MM.1S (cell line): ENCODE results near the gene OR1L4.

Source experiments
- DNase-seq: peaks from one replicate; pipeline ENCODE4 v3.0.0-alpha.2; 2015
- H2AFZ ChIP-seq: fragments of 300-600 bp; sonication (generic); 2 replicates; pipeline ENCODE4 v1.6.0; 2016; ENCODE audit warnings: antibody characterized with exemption, low read length
- H3F3A ChIP-seq: fragments of 300-600 bp; sonication (generic); 2 replicates; pipeline ENCODE4 v1.6.1; 2016; ENCODE audit warnings: mild to moderate bottlenecking, antibody characterized with exemption, low read length, moderate library complexity, mixed read lengths; ENCODE audit not compliant: insufficient read depth
- H3K27ac ChIP-seq: fragments of 300-600 bp; sonication (generic); 2 replicates; pipeline ENCODE4 v1.5.1; 2016; ENCODE audit warnings: mild to moderate bottlenecking, low read length
- H3K27me3 ChIP-seq: fragments of 300-600 bp; sonication (generic); replicated peaks from 2 replicates; pipeline ENCODE4 v1.6.0; 2016; ENCODE audit warnings: low read length; ENCODE audit not compliant: insufficient read depth
- H3K36me3 ChIP-seq: fragments of 300-600 bp; sonication (generic); replicated peaks from 2 replicates; pipeline ENCODE4 v1.6.1; 2016; ENCODE audit warnings: mild to moderate bottlenecking, low read length, mixed read lengths; ENCODE audit not compliant: insufficient read depth
- H3K4me1 ChIP-seq: fragments of 300-600 bp; sonication (generic); 2 replicates; pipeline ENCODE4 v1.6.1; 2016; ENCODE audit warnings: low read length, mixed read lengths
- H3K4me2 ChIP-seq: fragments of 300-600 bp; sonication (generic); 2 replicates; pipeline ENCODE4 v1.6.0; 2016; ENCODE audit warnings: low read depth, low read length
- H3K4me3 ChIP-seq: fragments of 300-600 bp; sonication (generic); 2 replicates; pipeline ENCODE4 v1.5.1; 2016; ENCODE audit warnings: low read length, mixed read lengths
- H3K79me2 ChIP-seq: fragments of 300-600 bp; sonication (generic); 2 replicates; pipeline ENCODE4 v1.6.1; 2016; ENCODE audit warnings: mixed run types, low read length, mixed read lengths
- H3K9ac ChIP-seq: fragments of 300-600 bp; sonication (generic); 2 replicates; pipeline ENCODE4 v1.6.1; 2016; ENCODE audit warnings: low read length, mixed read lengths
- H3K9me2 ChIP-seq: fragments of 300-600 bp; sonication (generic); replicated peaks from 2 replicates; pipeline ENCODE4 v1.6.1; 2016; ENCODE audit warnings: mild to moderate bottlenecking, low read length, mixed read lengths; ENCODE audit not compliant: insufficient read depth
- H3K9me3 ChIP-seq: fragments of 300-600 bp; sonication (generic); replicated peaks from 2 replicates; pipeline ENCODE4 v1.6.1; 2016; ENCODE audit warnings: mild to moderate bottlenecking, low read length, mixed read lengths; ENCODE audit not compliant: insufficient read depth
- H4K20me1 ChIP-seq: fragments of 300-600 bp; sonication (generic); 2 replicates; pipeline ENCODE4 v1.6.1; 2016; ENCODE audit warnings: mild to moderate bottlenecking, low read length, moderate library complexity, mixed read lengths; ENCODE audit not compliant: insufficient read depth
- EZH2 ChIP-seq: fragments of 300-600 bp; sonication (generic); optimal IDR thresholded peaks from 2 replicates; pipeline ENCODE3; 2017; ENCODE audit warnings: low read depth, mild to moderate bottlenecking, antibody characterized with exemption, low read length, mixed read lengths
- EZH2phosphoT487 ChIP-seq: fragments of 300-600 bp; sonication (generic); IDR thresholded peaks from 2 replicates; pipeline ENCODE4 v1.6.1; 2018; ENCODE audit warnings: antibody characterized with exemption, low read length
- TF ChIP-seq, protein P1 (sequence below): fragments of 300-600 bp; sonication (generic); IDR thresholded peaks from 2 replicates; pipeline ENCODE4 v1.5.1; 2016; ENCODE audit warnings: antibody characterized with exemption, low read length, mixed read lengths

The OR1L4 gene

GRCh38 chr9:122767817-122768216 lies 44.0 kb downstream of the OR1L4 start:
- Histone ChIP-seq H3K27me3 (no peaks in the 10 kb centered on the region), H3F3A (no peaks in the 10 kb centered on the region), H3K9ac (no peak overlapping the region), H2AFZ (no peak overlapping the region), H3K4me3 (no peak overlapping the region), H4K20me1 (no peaks in the 10 kb centered on the region), H3K36me3 (no peaks in the 10 kb centered on the region), H3K9me2 (no peaks in the 10 kb centered on the region), H3K4me2 (no peak overlapping the region), H3K79me2 (no peaks in the 10 kb centered on the region), H3K27ac (no peak overlapping the region), H3K9me3 (no peaks in the 10 kb centered on the region), H3K4me1 (no peaks in the 10 kb centered on the region)
- no peak for DNase-seq
- no peak for TF ChIP-seq EZH2
- TF ChIP-seq EZH2phosphoT487, result no peak
- TF ChIP-seq, protein P1, sequence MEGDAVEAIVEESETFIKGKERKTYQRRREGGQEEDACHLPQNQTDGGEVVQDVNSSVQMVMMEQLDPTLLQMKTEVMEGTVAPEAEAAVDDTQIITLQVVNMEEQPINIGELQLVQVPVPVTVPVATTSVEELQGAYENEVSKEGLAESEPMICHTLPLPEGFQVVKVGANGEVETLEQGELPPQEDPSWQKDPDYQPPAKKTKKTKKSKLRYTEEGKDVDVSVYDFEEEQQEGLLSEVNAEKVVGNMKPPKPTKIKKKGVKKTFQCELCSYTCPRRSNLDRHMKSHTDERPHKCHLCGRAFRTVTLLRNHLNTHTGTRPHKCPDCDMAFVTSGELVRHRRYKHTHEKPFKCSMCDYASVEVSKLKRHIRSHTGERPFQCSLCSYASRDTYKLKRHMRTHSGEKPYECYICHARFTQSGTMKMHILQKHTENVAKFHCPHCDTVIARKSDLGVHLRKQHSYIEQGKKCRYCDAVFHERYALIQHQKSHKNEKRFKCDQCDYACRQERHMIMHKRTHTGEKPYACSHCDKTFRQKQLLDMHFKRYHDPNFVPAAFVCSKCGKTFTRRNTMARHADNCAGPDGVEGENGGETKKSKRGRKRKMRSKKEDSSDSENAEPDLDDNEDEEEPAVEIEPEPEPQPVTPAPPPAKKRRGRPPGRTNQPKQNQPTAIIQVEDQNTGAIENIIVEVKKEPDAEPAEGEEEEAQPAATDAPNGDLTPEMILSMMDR, result no peak
